ENCODE results near the gene IFNG. TPM values are rescaled to one million over a fixed set of nuclear protein-coding genes. Genes with fewer than 3 reads are reported as not detected.
A peak's percentile ranks its signal among the peaks of the same experiment; 100 is the strongest.

Gene IFNG
- total RNA-seq, 2 experiments from 2014 or later = 193 to 225 TPM

- CTCF ChIA-PET = interaction anchor here (0.9 to 1.0 kb wide), 2 partner anchors 19 to 153 kb away, joined by 3 read pairs; no protein-coding TSS in a partner anchor
- POLR2A ChIA-PET = interaction anchor here (0.7 kb wide), 1 partner anchor 19 kb away, joined by 4 read pairs; no protein-coding TSS in a partner anchor
- intact Hi-C loops (cut with DNase I, micrococcal nuclease) = loop anchor here (1.0 kb wide), 2 partner anchors 19 to 37 kb away; no protein-coding TSS in a partner anchor
- H3K36me3 Mint-ChIP-seq (ENCODE audit: low read depth) = no peaks in the 10 kb centered on the region
- H3K4me3 Mint-ChIP-seq = no peak overlapping the region
- H3K27ac Mint-ChIP-seq = peak overlapping the region; percentile 74
- peaks cover 3% of the 10 kb centered on the region for H3K9me3 Mint-ChIP-seq (ENCODE audit: low read depth)
- ATAC-seq (peak; percentile 66), DNase-seq (no peak)
- no peaks in the 10 kb centered on the region for H3K27me3 Mint-ChIP-seq
- peaks cover 48% of the 10 kb centered on the region for H3K4me1 Mint-ChIP-seq
Measured at GRCh38 chr12:68138480-68138879, 21.1 kb downstream of the IFNG start.

- ChIA-PET POLR2A (no interaction called here), CTCF (interaction anchor here (0.9 kb wide), 1 partner anchor 154 kb away, joined by 3 read pairs; no protein-coding TSS in a partner anchor)
- Mint-ChIP-seq H3K36me3 (ENCODE audit: low read depth) (no peaks in the 10 kb centered on the region), H3K27ac (peak overlapping the region; percentile 74), H3K4me1 (peaks cover 48% of the 10 kb centered on the region), H3K4me3 (peak overlapping the region; percentile 13), H3K9me3 (ENCODE audit: low read depth) (peaks cover 3% of the 10 kb centered on the region), H3K27me3 (no peaks in the 10 kb centered on the region)
- intact Hi-C loops (cut with DNase I, micrococcal nuclease) = no loop called here
- DNase-seq (no peak), ATAC-seq (peak; percentile 67)
Measured at GRCh38 chr12:68137335-68137830, 22.2 kb downstream of the IFNG start.

DNA sequence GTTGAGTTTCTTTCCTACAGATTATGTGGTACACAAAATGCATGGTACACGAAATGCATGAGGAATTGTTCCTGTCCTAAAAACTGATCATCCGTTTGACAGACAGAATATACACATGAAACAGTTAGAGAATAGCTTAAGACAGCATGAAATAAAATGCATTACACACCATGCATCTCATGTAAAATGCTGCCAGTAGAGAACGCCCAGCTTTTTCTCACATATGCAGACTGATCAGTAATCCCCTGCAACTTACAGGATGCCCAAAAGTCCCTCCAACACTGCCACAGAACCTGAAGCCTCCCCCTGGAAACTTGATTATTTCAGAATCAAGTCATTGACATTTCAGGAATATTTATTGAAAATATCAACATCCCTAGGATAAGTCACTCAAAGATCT is 24.0 kb downstream of the IFNG start:
- ChIA-PET CTCF (no interaction called here), POLR2A (interaction anchor here (0.5 to 1.2 kb wide), 2 partner anchors 15 to 54 kb away, joined by 3 to 4 read pairs; no protein-coding TSS in a partner anchor)
- Mint-ChIP-seq H3K9me3 (ENCODE audit: low read depth) (peaks cover 12% of the 10 kb centered on the region), H3K27ac (no peak overlapping the region), H3K4me3 (no peak overlapping the region), H3K27me3 (no peaks in the 10 kb centered on the region), H3K36me3 (ENCODE audit: low read depth) (peaks cover 4% of the 10 kb centered on the region), H3K4me1 (peaks cover 48% of the 10 kb centered on the region)
- intact Hi-C loops (cut with DNase I, micrococcal nuclease) = no loop called here
- DNase-seq (no peak), ATAC-seq (no peak)

GRCh38 chr12:68131867-68132414 is 27.6 kb downstream of the IFNG start:
- H3K4me1 Mint-ChIP-seq = peaks cover 13% of the 10 kb centered on the region
- H3K27me3 Mint-ChIP-seq = no peaks in the 10 kb centered on the region
- DNase-seq (no peak), ATAC-seq (no peak)
- H3K9me3 Mint-ChIP-seq (ENCODE audit: low read depth) = peaks cover 26% of the 10 kb centered on the region
- no peak overlapping the region for H3K27ac Mint-ChIP-seq
- ChIA-PET POLR2A (no interaction called here), CTCF (interaction anchor here (0.8 to 1.3 kb wide), 2 partner anchors 9 to 79 kb away, joined by 3 read pairs; no protein-coding TSS in a partner anchor)
- intact Hi-C loops (cut with DNase I, micrococcal nuclease) = no loop called here
- no peak overlapping the region for H3K4me3 Mint-ChIP-seq
- H3K36me3 Mint-ChIP-seq (ENCODE audit: low read depth) = peaks cover 14% of the 10 kb centered on the region

GRCh38 chr12:68129979-68130378 is 29.6 kb downstream of the IFNG start:
- peaks cover 14% of the 10 kb centered on the region for H3K36me3 Mint-ChIP-seq (ENCODE audit: low read depth)
- no peaks in the 10 kb centered on the region for H3K4me1 Mint-ChIP-seq
- POLR2A ChIA-PET = no interaction called here
- H3K27me3 Mint-ChIP-seq = no peaks in the 10 kb centered on the region
- H3K4me3 Mint-ChIP-seq = no peak overlapping the region
- no peak overlapping the region for H3K27ac Mint-ChIP-seq
- CTCF ChIA-PET = no interaction called here
- H3K9me3 Mint-ChIP-seq (ENCODE audit: low read depth) = peaks cover 26% of the 10 kb centered on the region
- intact Hi-C loops (cut with DNase I, micrococcal nuclease) = loop anchor here in 1 of 2 experiments (10.0 kb wide), 1 partner anchor 325 kb away; no protein-coding TSS in a partner anchor
- ATAC-seq (no peak), DNase-seq (no peak)

DNA sequence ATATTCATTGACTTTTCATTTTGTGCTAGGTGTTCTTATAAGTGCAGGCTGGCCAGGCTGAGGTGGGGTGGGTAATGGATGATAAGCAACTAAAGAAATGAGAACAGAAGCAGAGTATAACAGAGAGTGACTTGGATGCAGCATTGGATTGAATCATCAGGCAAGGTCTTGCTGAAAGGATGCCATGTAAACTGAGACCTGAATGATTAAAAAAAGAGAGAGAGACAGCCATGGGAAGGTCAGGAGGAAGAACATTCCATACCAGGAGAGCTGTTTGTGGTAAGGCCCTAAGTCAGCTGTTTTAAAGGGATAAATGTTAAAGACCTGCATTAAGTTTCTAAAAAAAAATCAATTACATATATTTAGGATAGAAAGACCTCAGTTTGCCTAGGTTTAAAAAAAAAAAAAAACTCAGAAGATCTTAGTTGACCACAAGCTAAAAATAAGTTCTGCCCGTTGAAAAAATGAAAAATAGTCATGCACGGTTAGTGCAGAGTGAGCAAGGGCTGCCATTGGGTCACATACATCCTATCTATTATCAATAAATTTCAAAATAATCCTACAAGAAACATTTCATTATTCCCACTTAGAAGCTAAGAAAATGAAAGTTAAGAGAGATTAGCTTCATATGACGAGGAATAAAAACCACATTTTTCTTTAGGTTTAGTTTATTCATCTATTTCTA is 37.2 kb downstream of the IFNG start:
- H3K27me3 Mint-ChIP-seq = no peaks in the 10 kb centered on the region
- peaks cover 17% of the 10 kb centered on the region for H3K4me1 Mint-ChIP-seq
- DNase-seq = no peak
- no peak for ATAC-seq
- no peak overlapping the region for H3K4me3 Mint-ChIP-seq
- intact Hi-C loops (cut with DNase I, micrococcal nuclease) = loop anchor here in 1 of 2 experiments (5.0 to 10.0 kb wide), 2 partner anchors 318 to 1045 kb away; no protein-coding TSS in a partner anchor
- ChIA-PET POLR2A (no interaction called here), CTCF (interaction anchor here (0.6 to 1.5 kb wide), 2 partner anchors 55 to 66 kb away, joined by 3 read pairs; no protein-coding TSS in a partner anchor)
- H3K36me3 Mint-ChIP-seq (ENCODE audit: low read depth) = no peaks in the 10 kb centered on the region
- no peaks in the 10 kb centered on the region for H3K9me3 Mint-ChIP-seq (ENCODE audit: low read depth)
- no peak overlapping the region for H3K27ac Mint-ChIP-seq

- H3K4me1 Mint-ChIP-seq = peaks cover 20% of the 10 kb centered on the region
- ATAC-seq (peak; percentile 24), DNase-seq (peak; percentile 67)
- H3K36me3 Mint-ChIP-seq (ENCODE audit: low read depth) = no peaks in the 10 kb centered on the region
- H3K27me3 Mint-ChIP-seq = peaks cover 2% of the 10 kb centered on the region
- H3K27ac Mint-ChIP-seq = no peak overlapping the region
- H3K9me3 Mint-ChIP-seq (ENCODE audit: low read depth) = no peaks in the 10 kb centered on the region
- ChIA-PET POLR2A (no interaction called here), CTCF (interaction anchor here (0.7 to 1.7 kb wide), 5 partner anchors 22 to 64 kb away, joined by 3 to 5 read pairs (median 4); no protein-coding TSS in a partner anchor)
- H3K4me3 Mint-ChIP-seq = no peak overlapping the region
- intact Hi-C loops (cut with DNase I, micrococcal nuclease) = loop anchor here (1.0 to 10.0 kb wide), 3 partner anchors 36 to 1044 kb away; no protein-coding TSS in a partner anchor
Measured at GRCh38 chr12:68121143-68121542, 38.4 kb downstream of the IFNG start.

GRCh38 chr12:68119724-68120211 is 39.8 kb downstream of the IFNG start:
- H3K27ac Mint-ChIP-seq = peak overlapping the region; percentile 48
- peaks cover 3% of the 10 kb centered on the region for H3K27me3 Mint-ChIP-seq
- H3K36me3 Mint-ChIP-seq (ENCODE audit: low read depth) = no peaks in the 10 kb centered on the region
- no peak overlapping the region for H3K4me3 Mint-ChIP-seq
- H3K9me3 Mint-ChIP-seq (ENCODE audit: low read depth) = no peaks in the 10 kb centered on the region
- ChIA-PET POLR2A (interaction anchor here (0.5 to 1.4 kb wide), 11 partner anchors 14 to 850 kb away, joined by 3 to 6 read pairs (median 4); no protein-coding TSS in a partner anchor), CTCF (interaction anchor here (0.6 to 2.0 kb wide), 13 partner anchors 19 to 764 kb away, joined by 3 to 8 read pairs (median 3); partner anchors contain the start of gene MDM1)
- DNase-seq (peak; percentile 84), ATAC-seq (peak; percentile 82)
- intact Hi-C loops (cut with DNase I, micrococcal nuclease) = loop anchor here (1.0 to 10.0 kb wide), 10 partner anchors 19 to 1042 kb away; no protein-coding TSS in a partner anchor
- H3K4me1 Mint-ChIP-seq = peaks cover 20% of the 10 kb centered on the region

- Mint-ChIP-seq H3K27ac (no peak overlapping the region), H3K27me3 (peaks cover 3% of the 10 kb centered on the region), H3K36me3 (ENCODE audit: low read depth) (no peaks in the 10 kb centered on the region), H3K9me3 (ENCODE audit: low read depth) (no peaks in the 10 kb centered on the region), H3K4me3 (no peak overlapping the region), H3K4me1 (peaks cover 20% of the 10 kb centered on the region)
- ChIA-PET CTCF (interaction anchor here (0.6 to 2.0 kb wide), 10 partner anchors 19 to 763 kb away, joined by 3 to 8 read pairs (median 3); partner anchors contain the start of gene MDM1), POLR2A (interaction anchor here (0.5 to 1.4 kb wide), 7 partner anchors 13 to 850 kb away, joined by 3 to 6 read pairs (median 4); no protein-coding TSS in a partner anchor)
- DNase-seq (peak; percentile 44), ATAC-seq (peak; percentile 78)
- intact Hi-C loops (cut with DNase I, micrococcal nuclease) = loop anchor here (1.0 to 5.0 kb wide), 8 partner anchors 19 to 420 kb away; no protein-coding TSS in a partner anchor
Measured at GRCh38 chr12:68119250-68119649, 40.3 kb downstream of the IFNG start.

GRCh38 chr12:68118096-68118755 is 41.3 kb downstream of the IFNG start:
- Mint-ChIP-seq H3K4me1 (peaks cover 20% of the 10 kb centered on the region), H3K27ac (peak overlapping the region; percentile 71), H3K27me3 (peaks cover 3% of the 10 kb centered on the region), H3K36me3 (ENCODE audit: low read depth) (no peaks in the 10 kb centered on the region), H3K9me3 (ENCODE audit: low read depth) (no peaks in the 10 kb centered on the region), H3K4me3 (peak overlapping the region; percentile 34)
- no peak for ATAC-seq
- no peak for DNase-seq
- ChIA-PET POLR2A (interaction anchor here (0.6 kb wide), 1 partner anchor 12 kb away, joined by 3 read pairs; no protein-coding TSS in a partner anchor), CTCF (interaction anchor here (1.1 to 6.6 kb wide), 4 partner anchors 10 to 81 kb away, joined by 3 to 51 read pairs (median 6); no protein-coding TSS in a partner anchor)
- intact Hi-C loops (cut with DNase I, micrococcal nuclease) = loop anchor here (2.0 to 5.0 kb wide), 5 partner anchors 77 to 419 kb away; no protein-coding TSS in a partner anchor
